HT-29 (cell line): ENCODE data around the gene MUC22. TPM values are rescaled to one million over a fixed set of nuclear protein-coding genes. Genes with fewer than 3 reads are reported as not detected.
"Not testable (repeated sequence)": the region's sequence is repeated elsewhere in the genome, so short reads cannot be mapped to it uniquely, and the experiment has no call there.

Experiments used
- DNase-seq: peaks from one replicate; pipeline ENCODE4 v3.0.0-alpha.2; 2015; ENCODE audit warnings: low spot score
- total RNA-seq: library from RNA; depleted of rRNA; stranded (reverse); fragments of >200 nt; shearing (Covaris generic); gene quantifications from 2 replicates; pipeline ENCODE4 v1.2.3, GENCODE V29; 2014; rRNA removed

The MUC22 gene
- total RNA-seq = not detected in 2 replicates

GRCh38 chr6:31010393-31011060 lies at the start of gene MUC22:
MUC22 (plus strand) TSS chr6:31010474; CDS start chr6:31010707, 233 bp downstream.
- DNase-seq = no peak

- DNase-seq = no peak
Measured at GRCh38 chr6:30960907-30961673, 49.2 kb upstream of the MUC22 start.

- no peak for DNase-seq
Measured at GRCh38 chr6:30962716-30963115, 47.6 kb upstream of the MUC22 start.

GRCh38 chr6:30963641-30964040 lies 46.6 kb upstream of the MUC22 start:
- DNase-seq = no peak

GRCh38 chr6:30964075-30964474 lies 46.2 kb upstream of the MUC22 start:
- DNase-seq = no peak

GRCh38 chr6:30965140-30965601 lies 45.1 kb upstream of the MUC22 start:
- DNase-seq = no peak

- no peak for DNase-seq
Measured at GRCh38 chr6:30966154-30966553, 44.1 kb upstream of the MUC22 start.

GRCh38 chr6:30969171-30969570 lies 41.1 kb upstream of the MUC22 start:
- not testable (repeated sequence) for DNase-seq

- DNase-seq = no peak
Measured at GRCh38 chr6:30970946-30971345, 39.3 kb upstream of the MUC22 start.

GRCh38 chr6:30972816-30973215 lies 37.5 kb upstream of the MUC22 start:
- DNase-seq = no peak

GRCh38 chr6:30974490-30975252 lies 35.6 kb upstream of the MUC22 start:
- DNase-seq = peak; percentile 25

- no peak for DNase-seq
Measured at GRCh38 chr6:30979141-30979540, 31.1 kb upstream of the MUC22 start.

GRCh38 chr6:30979690-30980089 lies 30.6 kb upstream of the MUC22 start:
- DNase-seq = no peak

GRCh38 chr6:30981942-30982772 lies 28.1 kb upstream of the MUC22 start:
- DNase-seq = peak; percentile 55

- DNase-seq = peak; percentile 7
Measured at GRCh38 chr6:30983439-30983838, 26.8 kb upstream of the MUC22 start, which contains the start of gene MUC21. MUC21 (plus strand) TSS chr6:30983718; CDS start chr6:30983959, 241 bp downstream.

GRCh38 chr6:30985490-30985889 lies 24.8 kb upstream of the MUC22 start:
- DNase-seq = no peak

GRCh38 chr6:30987304-30987703 lies 23.0 kb upstream of the MUC22 start:
- no peak for DNase-seq

GRCh38 chr6:30988209-30988825 lies 22.0 kb upstream of the MUC22 start:
- no peak for DNase-seq

- DNase-seq = no peak
Measured at GRCh38 chr6:30990422-30991086, 19.7 kb upstream of the MUC22 start.

- no peak for DNase-seq
Measured at GRCh38 chr6:30991891-30992290, 18.4 kb upstream of the MUC22 start.
